ENCODE measurements around the gene ITGA8.
"Not testable (repeated sequence)": the region's sequence is repeated elsewhere in the genome, so short reads cannot be mapped to it uniquely, and the experiment has no call there.

Gene ITGA8

GRCh38 chr10:15678851-15679250, 40.9 kb downstream of the ITGA8 start:
- DNase-seq (ENCODE audit: low spot score): no peak

DNA sequence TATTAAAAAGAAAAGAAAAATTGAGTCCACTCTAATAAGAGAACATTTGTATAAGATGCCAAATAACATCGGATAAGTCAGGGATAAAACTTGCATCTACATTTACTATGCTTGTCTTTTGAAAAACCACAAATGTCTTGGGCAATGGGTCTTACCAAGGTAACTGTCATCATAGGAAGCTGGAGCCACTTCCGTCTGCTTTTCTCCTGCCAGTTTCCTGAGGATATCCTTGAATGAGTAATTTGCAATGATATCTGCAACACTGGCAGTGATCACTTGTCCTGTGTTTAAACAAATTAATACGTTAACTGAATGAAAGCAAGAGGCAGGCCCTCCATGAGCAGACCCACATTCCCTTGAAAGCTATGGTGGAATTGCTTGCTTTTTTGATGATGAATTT, 47.3 kb downstream of the ITGA8 start:
- DNase-seq (ENCODE audit: low spot score): no peak

DNA sequence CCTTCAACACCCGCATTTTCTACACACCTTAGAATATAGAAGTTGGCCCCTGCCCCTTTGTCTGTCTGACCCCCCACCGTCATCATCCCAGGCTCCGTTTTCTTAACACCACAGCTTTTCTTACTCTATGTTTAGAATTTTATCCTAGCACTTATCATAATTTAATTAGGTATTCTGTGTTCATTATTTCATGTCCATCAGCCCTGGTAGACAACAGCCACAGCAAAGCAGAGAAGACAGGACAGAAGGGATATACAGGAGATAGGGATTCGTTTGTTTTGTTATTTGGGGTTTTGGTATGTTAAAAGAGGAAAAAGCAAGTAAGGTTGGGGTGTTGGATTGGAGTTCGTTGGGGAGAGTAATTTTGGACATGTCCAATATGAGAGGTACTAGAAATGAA, 48.8 kb downstream of the ITGA8 start:
- no peak for DNase-seq (ENCODE audit: low spot score)

DNA sequence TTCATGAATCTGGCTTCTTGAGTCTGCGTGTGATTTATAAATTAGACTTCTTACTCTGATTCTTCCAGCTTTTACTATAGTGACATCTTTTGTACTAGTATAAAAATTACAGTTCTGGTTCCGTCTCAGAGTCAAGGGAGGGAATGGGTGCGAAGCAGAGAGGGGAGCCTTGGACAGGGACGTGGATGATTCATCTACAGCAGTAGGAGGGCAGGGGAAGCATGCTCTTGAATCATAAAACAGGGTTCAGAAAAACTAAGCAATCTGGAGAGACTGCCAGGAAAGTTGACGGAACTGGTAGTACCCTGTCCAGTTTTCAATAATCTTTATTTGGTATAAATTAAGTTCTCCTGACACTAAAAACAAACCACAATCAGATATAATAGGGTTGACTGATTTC, 58.1 kb downstream of the ITGA8 start:
- DNase-seq (ENCODE audit: low spot score): no peak

DNA sequence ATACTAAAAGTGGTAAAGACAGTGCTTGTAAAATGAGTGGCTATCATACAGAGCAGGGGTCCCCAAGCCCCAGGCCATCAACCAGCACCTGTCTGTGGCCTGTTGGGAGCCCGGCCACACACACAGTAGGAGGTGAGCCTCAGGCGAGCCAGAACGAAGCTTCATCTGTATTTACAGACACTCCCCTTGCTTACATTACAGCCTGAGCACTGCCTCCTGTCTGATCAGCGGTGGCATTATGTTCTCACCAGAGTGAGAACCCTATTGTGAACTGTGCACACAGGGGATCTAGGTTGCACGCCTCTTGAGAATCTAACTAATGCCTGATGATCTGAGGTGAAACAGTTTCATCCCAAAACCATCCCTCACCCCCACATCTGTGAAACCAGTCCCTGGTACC, 58.7 kb downstream of the ITGA8 start:
- DNase-seq (ENCODE audit: low spot score): no peak

DNA sequence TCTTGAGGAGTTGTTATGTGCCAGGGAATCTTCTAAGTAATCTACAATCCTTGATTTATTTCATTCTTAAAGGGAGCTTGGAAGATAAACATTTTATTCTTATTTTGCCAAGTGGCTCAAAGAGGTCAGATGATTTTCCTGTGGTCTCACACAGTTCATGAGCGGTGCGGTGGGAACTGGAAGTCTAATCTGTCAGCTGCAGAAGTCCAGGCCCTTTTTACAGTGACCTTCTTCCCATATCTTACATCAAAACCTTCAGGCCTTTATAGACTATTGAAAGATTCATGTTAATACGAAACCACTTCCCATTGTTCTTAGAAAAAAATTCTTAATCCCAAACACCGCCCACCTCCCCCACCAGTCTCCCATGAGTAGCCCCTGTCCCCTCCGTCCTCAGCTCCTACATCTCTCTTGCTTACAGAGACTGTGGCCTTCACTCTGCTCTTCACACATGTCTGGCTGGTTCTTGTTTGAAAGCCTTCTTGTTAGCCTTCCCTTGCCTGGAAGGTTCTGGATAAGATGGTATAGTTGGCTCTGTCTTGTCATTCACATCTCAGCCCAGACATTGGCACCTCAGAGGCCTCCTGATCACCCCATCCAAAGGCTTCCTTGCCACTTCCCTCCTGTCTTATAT, 61.5 kb downstream of the ITGA8 start:
- no peak for DNase-seq (ENCODE audit: low spot score)

DNA sequence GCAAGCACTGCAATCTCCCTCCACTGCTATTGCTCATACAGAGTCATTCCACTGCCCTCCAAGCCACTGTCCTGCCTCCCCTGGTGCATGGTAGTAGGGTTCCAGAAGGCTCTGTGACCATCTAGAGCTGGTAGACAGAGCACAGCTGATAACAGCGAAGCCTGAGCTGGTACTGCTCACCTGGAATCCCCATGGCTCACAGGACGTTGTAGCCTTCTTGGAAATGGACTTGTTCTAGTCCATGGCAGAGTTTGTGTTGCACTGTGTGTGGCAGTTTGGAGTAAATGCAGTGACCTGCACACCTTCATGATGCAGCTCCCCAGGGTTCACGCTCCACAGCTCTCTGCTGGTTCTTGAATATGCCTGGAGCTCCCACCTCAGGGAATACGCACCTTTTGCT, 67.0 kb downstream of the ITGA8 start:
- DNase-seq (ENCODE audit: low spot score): no peak

- no peak for DNase-seq (ENCODE audit: low spot score)
Observed at GRCh38 chr10:15652117-15652516, 67.6 kb downstream of the ITGA8 start.

DNA sequence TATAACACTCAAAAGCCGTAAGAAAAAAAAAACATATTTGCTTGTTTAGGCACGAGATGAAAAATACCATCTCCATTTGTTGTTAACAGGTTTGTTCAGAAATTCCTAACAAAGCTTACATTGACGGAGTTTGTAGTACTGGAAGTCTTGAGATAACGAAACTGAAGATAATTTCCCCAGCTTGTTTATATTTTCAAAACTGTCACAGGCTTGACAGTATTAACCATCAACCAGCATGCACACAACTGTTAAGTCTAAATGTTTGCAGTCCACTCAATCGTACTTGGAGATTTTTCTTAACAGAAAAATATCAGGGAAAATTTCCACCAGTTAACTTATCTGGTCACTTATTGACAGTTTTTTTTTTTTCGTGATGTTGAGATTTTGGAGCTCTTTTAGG, 68.5 kb downstream of the ITGA8 start:
- no peak for DNase-seq (ENCODE audit: low spot score)

DNA sequence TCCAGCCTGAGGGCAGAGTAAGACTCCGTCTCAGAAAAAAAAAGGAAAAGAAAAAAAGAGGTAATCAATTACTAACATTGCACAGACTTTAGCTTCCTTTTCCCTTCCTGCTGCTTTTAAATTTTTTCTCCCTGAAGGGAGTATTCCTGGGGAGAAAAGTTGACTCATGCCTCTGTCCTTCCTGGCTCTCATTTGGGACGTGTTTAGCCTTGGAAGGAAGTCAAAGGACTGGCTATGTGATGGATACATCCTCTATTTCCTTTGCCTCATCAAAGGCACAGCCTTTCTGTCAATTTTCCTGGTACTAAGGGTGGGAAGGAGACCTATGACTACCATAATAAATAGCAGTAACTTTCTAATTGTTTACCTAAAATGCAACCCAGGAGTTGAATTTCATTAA, 77.6 kb downstream of the ITGA8 start:
- no peak for DNase-seq (ENCODE audit: low spot score)

DNA sequence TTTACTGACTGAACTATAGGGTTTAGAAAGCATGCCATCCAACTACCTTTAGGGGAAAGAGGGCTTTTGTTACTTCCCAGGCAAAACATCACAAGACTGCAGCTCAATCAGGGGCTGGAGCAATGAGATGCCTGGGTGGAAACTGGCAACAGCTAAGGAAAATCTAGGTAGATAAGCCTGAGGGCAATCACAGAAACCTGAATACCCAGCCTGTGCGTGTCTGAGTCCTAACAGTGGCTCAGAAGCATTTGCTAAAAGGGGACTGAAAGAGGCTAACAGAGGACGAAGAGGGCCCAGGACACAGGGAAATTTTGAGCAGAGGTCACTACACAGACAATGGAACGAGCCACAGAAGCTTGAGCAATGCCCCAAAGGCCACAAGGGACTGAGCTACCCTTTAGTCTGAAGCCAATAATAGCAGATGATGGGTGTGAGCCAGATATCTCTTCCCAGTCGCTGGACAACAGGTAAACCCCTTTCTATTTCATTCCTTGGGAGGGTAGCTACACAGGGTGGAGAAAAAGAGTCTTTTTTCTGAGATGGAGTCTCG, 79.1 kb downstream of the ITGA8 start:
- no peak for DNase-seq (ENCODE audit: low spot score)

DNA sequence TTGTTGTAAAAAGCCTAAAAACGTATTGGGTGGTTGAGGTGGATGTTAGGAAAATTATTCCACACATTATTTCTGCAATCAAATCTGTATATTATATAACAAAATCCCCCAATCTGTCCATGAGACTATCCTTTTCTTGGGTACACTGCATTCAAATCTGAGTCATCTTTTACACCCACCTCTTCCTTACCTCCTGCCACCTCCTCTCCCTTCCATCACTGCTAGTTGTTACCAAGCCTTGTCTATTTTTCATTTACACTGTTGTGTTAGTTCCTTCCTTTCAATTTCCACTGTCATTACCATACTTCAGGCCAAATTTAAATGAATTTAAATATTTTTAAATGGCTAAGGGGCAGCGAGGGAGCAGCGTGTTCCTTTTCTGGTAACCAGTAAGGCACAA, 83.3 kb downstream of the ITGA8 start:
- DNase-seq (ENCODE audit: low spot score): no peak

DNA sequence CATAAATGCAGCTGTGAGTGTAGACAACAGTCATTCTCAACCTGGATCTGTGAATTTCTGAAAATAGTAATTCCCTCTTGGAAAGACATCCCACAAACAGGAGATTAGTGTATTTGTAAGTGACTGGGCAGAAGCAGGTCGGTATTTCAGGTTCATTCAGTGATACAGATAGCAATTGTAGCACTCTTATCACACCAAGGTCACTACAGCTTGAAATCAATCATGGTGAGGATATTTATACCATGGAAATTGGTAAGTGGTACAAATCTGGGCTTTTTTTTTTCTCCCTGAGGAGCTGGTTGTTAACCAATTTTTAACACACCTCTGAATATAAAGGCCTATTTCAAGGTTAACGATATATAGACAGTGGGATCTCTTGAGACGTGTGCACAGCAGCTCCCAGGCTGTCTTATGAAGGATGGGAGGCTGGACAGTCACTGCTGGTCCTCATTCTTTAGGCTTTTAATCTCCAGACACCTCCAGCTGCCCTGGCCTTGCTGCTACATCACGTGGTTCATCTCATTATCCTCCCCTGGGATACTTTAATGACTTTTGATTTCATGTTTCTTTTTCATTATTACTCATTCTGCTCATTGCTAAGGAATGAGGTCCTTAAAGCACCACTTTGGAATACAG, 87.1 kb downstream of the ITGA8 start:
- no peak for DNase-seq (ENCODE audit: low spot score)

GRCh38 chr10:15631205-15631604, 88.5 kb downstream of the ITGA8 start:
- not testable (repeated sequence) for DNase-seq (ENCODE audit: low spot score)

DNA sequence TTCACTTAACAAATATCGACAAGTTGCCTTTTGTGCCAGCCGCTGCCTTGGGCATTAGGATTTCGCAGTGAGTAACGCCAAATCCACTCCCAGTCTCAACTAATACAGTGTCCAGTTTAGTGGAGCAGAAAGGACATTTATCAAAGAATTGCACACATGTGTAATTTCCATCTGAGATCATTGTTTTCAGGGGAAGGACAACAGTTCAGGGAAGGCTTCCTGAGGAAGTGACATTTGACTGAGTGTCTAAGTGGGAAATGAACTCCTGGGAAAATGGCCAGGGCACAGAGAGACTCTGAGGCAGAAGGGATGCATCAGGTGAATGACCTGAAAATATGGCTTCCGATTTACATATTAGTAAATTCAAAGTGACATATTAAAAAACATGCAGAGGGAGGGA, 89.4 kb downstream of the ITGA8 start:
- no peak for DNase-seq (ENCODE audit: low spot score)

GRCh38 chr10:15627617-15628196, 92.0 kb downstream of the ITGA8 start:
- no peak for DNase-seq (ENCODE audit: low spot score)

GRCh38 chr10:15626937-15627336, 92.8 kb downstream of the ITGA8 start:
- DNase-seq (ENCODE audit: low spot score): no peak

DNA sequence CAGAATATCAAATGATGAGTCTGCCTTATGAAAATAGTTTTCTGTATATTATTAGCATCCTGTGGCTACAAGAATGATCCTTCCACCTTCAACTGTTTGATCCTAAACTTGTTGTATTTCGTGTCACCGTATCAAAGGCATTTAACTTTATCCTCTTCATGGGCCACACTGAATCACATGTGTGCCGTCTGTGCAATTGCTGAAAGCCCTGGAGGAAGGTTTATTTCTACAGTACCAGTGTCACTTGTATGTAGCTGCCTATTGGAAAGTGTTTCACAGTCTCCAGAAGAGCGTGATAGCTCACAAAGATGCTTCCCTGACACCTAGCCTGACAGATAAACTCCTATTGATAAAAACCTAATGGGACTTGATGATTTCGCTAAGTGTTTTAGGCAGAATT, 94.5 kb downstream of the ITGA8 start:
- no peak for DNase-seq (ENCODE audit: low spot score)

- DNase-seq (ENCODE audit: low spot score): no peak
Observed at GRCh38 chr10:15624401-15625196, 95.1 kb downstream of the ITGA8 start.

DNA sequence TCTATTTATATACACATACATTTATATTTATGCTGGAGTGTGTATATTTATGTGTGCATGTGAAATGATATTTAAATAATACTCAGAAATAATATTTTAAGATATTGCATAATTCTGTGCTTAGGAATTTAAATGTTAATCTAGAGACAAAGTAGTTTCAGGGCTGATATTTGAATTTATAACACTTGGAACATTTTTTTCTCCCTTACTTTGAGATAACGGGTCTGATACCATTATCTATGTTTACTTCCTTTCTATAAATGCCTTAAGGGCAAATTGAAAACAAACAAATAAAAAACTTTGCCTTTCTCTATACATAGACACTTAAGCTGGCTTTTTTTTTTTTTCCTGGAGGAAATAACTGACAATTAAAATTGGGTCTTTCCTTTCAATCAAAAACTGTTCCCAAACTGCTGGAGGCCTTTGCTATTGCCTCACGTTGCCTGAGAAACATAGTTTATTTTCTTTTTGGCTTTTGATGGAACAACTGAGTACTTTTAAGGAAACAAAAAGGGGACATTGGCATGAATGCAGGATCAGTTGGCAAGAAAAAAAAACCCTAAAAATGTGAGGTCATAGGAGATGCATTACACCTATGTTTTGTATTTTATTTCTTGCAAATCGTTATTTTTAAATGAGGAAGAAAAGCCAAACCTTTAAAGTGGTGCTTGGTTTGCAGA, 98.7 kb downstream of the ITGA8 start:
- DNase-seq (ENCODE audit: low spot score): no peak

GRCh38 chr10:15620337-15620736, 99.4 kb downstream of the ITGA8 start:
- DNase-seq (ENCODE audit: low spot score): no peak

DNA sequence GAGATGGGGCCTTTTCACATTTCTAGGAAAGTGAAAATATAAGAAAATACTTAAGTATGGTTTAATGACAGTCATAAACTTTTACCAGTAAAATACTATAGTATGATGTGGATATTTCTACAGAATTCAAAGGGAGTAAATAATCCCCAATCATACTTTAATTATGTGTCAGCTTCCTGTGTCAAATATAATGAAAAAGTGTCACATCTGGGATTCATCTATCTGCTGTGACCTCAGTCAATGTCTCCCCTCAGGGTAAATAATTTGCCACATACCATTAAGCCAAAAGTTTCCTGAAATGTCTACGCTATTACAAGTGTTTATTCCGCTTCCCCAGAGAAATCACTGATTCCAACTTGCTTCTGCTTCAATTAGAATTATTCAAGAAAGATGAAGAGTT, 110.5 kb downstream of the ITGA8 start:
- no peak for DNase-seq (ENCODE audit: low spot score)
